ENCODE measurements around the gene RICTOR. TPM values are rescaled to one million over a fixed set of nuclear protein-coding genes. Genes with fewer than 3 reads are reported as not detected.

RICTOR gene
- total RNA-seq, 4 donors from 2014 or later: 24.0 to 46.1 (median 31.9) TPM

GRCh38 chr5:39076757-39077728, 2.8 kb upstream of the RICTOR start:
- WGBS, 2 donors (ENCODE audit: low coverage in 1 of 2): 40 to 41% methylated on average over 5 to 6 of the region's 6 CpGs

GRCh38 chr5:39076101-39076756, 2.0 kb upstream of the RICTOR start:
- no peak for ATAC-seq
- Histone ChIP-seq H3K9me3 (no peaks in the 10 kb centered on the region), H3K27ac (peak overlapping the region; percentile 34 to 98 (median 72)), H3K36me3 (no peaks in the 10 kb centered on the region), H3K4me3 (no peak overlapping the region), H3K27me3 (no peaks in the 10 kb centered on the region), H3K4me1 (peaks cover 5 to 55% (median 12%) of the 10 kb centered on the region in 3 donors)
- 47 to 51% methylated on average over 6 of the region's 6 CpGs for WGBS, 2 donors (ENCODE audit: low coverage in 1 of 2)
- no peak for TF ChIP-seq CTCF (IDR thresholded peaks at IDR 0.05)
- no peak for TF ChIP-seq EP300 (IDR thresholded peaks at IDR 0.05)
- TF ChIP-seq POLR2A (IDR thresholded peaks at IDR 0.05): no peak
- no peak for TF ChIP-seq POLR2AphosphoS5 (IDR thresholded peaks at IDR 0.05)

More at GRCh38 chr5:39076757-39077728, 2.8 kb upstream of the RICTOR start:
- peak overlapping the region in 1 of 2 donors; percentile 3 for H3K4me3 ChIP-seq
- no peaks in the 10 kb centered on the region for H3K36me3 ChIP-seq
- peaks cover 4 to 47% (median 8%) of the 10 kb centered on the region in 3 donors for H3K4me1 ChIP-seq
- ATAC-seq: no peak
- no peak for TF ChIP-seq CTCF (IDR thresholded peaks at IDR 0.05)
- no peak for TF ChIP-seq POLR2A (IDR thresholded peaks at IDR 0.05)
- no peak for TF ChIP-seq EP300 (IDR thresholded peaks at IDR 0.05)
- no peak for TF ChIP-seq POLR2AphosphoS5 (IDR thresholded peaks at IDR 0.05)
- no peaks in the 10 kb centered on the region for H3K27me3 ChIP-seq
- H3K9me3 ChIP-seq: no peaks in the 10 kb centered on the region
- peak overlapping the region; percentile 34 to 98 (median 72) for H3K27ac ChIP-seq

GRCh38 chr5:39073767-39074016, 507 bp downstream of the RICTOR start:
- H3K4me1 ChIP-seq: peaks cover 5 to 61% (median 12%) of the 10 kb centered on the region in 3 donors
- no CpG with 5 or more reads among the region's 29 CpGs for WGBS, 2 donors (ENCODE audit: low coverage in 1 of 2)
- ATAC-seq: peak; percentile 71
- TF ChIP-seq POLR2A (IDR thresholded peaks at IDR 0.05): no peak
- TF ChIP-seq EP300 (IDR thresholded peaks at IDR 0.05): no peak
- peak overlapping the region; percentile 85 to 87 for H3K4me3 ChIP-seq
- no peaks in the 10 kb centered on the region for H3K36me3 ChIP-seq
- H3K9me3 ChIP-seq: no peaks in the 10 kb centered on the region
- H3K27ac ChIP-seq: peak overlapping the region; percentile 91 to 98 (median 96)
- no peaks in the 10 kb centered on the region for H3K27me3 ChIP-seq

DNA sequence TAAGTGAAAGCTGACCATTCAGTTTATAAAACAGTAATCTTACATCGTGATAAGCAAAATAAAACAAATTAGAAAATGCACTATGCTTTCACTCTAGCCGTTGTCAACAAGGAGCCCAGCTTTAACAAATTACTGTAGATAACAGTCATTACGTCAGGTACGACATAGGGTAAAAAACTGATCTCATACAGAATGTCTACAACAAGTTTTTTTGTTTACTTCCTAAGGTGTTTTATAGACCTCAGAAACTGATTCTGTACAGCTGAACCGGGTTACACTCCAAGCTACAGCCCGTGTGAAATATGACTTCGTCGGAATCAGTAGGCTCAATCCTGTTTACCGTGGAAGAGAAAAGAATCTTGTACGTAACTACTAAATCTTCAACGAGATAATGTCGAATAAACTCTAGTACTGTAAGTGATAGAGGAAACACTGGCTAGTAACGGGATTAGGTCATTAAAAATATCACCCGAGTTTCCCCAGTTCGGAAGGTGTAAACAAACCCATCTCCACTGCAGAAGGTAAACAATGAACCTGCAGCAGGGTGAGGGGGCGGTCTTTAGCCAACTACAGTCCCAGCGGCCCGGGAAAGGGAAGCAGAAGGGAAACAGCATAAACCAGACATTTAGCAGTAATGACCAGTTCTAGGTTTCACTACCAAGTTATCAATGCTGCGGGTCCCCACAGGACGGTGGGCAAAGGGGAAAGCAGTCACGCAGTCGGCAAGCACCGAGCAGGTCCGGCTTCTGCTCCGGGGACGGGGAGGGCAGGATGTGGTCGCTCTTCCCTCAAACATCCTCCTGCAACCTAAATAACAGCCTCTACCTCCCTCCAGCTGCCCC, 1.1 kb downstream of the RICTOR start:
- peak; percentile 1 for ATAC-seq
- Histone ChIP-seq H3K4me3 (peak overlapping the region; percentile 85 to 87), H3K9me3 (no peaks in the 10 kb centered on the region), H3K36me3 (peaks cover 0 to 4% of the 10 kb centered on the region in 2 donors), H3K4me1 (peaks cover 5 to 67% (median 12%) of the 10 kb centered on the region in 3 donors), H3K27ac (peak overlapping the region; percentile 91 to 98 (median 96)), H3K27me3 (no peaks in the 10 kb centered on the region)
- 2 to 3% methylated on average over 13 to 26 of the region's 27 CpGs for WGBS, 2 donors (ENCODE audit: low coverage in 1 of 2)
- TF ChIP-seq CTCF (IDR thresholded peaks at IDR 0.05) (no peak), EP300 (IDR thresholded peaks at IDR 0.05) (no peak), POLR2A (IDR thresholded peaks at IDR 0.05) (no peak), POLR2AphosphoS5 (IDR thresholded peaks at IDR 0.05) (no peak)

DNA sequence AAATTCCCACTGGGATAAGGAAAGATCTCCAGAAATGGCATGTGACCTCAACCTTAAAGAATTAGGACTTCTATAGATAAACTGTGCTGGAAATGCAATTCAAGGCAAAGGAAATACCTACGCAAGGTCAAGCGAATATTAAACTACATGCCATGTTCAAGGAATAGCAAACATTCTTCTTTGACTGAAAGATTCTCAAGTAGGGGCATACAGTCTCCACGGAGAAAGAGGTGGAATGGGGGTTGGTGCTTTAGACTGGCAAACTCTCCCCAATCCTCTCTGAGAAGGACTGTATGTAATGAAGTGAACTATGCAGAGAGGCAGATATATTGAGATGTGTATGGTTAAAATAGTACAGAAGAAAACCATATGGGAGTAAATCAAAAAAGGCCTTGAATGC, 6.1 kb downstream of the RICTOR start:
- WGBS, 2 donors (ENCODE audit: low coverage in 1 of 2): 84 to 96% methylated on average over 3 of the region's 3 CpGs

More for the DNA sequence above, 6.1 kb downstream of the RICTOR start:
- H3K27ac ChIP-seq: no peak overlapping the region
- H3K9me3 ChIP-seq: peaks cover 0 to 5% (median 0%) of the 10 kb centered on the region in 3 donors
- no peak for ATAC-seq
- H3K4me1 ChIP-seq: peaks cover 4 to 73% (median 13%) of the 10 kb centered on the region in 3 donors
- no peak overlapping the region for H3K4me3 ChIP-seq
- H3K36me3 ChIP-seq: peaks cover 0 to 19% of the 10 kb centered on the region in 2 donors
- no peaks in the 10 kb centered on the region for H3K27me3 ChIP-seq
- TF ChIP-seq POLR2AphosphoS5 (IDR thresholded peaks at IDR 0.05) (no peak), POLR2A (IDR thresholded peaks at IDR 0.05) (no peak), CTCF (IDR thresholded peaks at IDR 0.05) (no peak), EP300 (IDR thresholded peaks at IDR 0.05) (no peak)
